Activated CD4-positive, alpha-beta memory T cell treated with anti-CD3 and anti-CD28 coated beads, Interleukin-2, amount 10 ng/mL, durations not matched to agents 7 days and 5 days (primary cell): ENCODE results near the gene PLA2G7. TPM values are rescaled to one million over a fixed set of nuclear protein-coding genes. Genes with fewer than 3 reads are reported as not detected.

Experiments
- CTCF ChIA-PET: fragments of 350-600 bp; sonication (Branson Sonifier 250); formaldehyde crosslinking; loops from one replicate; lab custom pipeline; 2021; ENCODE audit warnings: antibody characterized with exemption, inconsistent platforms; lab: Charles Lee
- POLR2A ChIA-PET: fragments of 350-600 bp; sonication (Branson Sonifier 250); formaldehyde crosslinking; loops from one replicate; lab custom pipeline; 2021; ENCODE audit warnings: antibody characterized with exemption; lab: Charles Lee
- DNase-seq: peaks from one replicate; pipeline ENCODE4 v3.0.0-alpha.2; 2020
- H3K27ac Mint-ChIP-seq: one replicate; pipeline ENCODE4 v1.8.0; 2021; ENCODE audit warnings: mild to moderate bottlenecking, mixed read lengths
- H3K27me3 Mint-ChIP-seq: one replicate; pipeline ENCODE4 v1.8.0; 2021; ENCODE audit warnings: mixed read lengths
- H3K36me3 Mint-ChIP-seq: one replicate; pipeline ENCODE4 v1.8.0; 2021; ENCODE audit warnings: low read depth, mixed read lengths
- H3K4me1 Mint-ChIP-seq: one replicate; pipeline ENCODE4 v1.8.0; 2021; ENCODE audit warnings: mixed read lengths
- H3K4me3 Mint-ChIP-seq: one replicate; pipeline ENCODE4 v1.8.0; 2021; ENCODE audit warnings: mild to moderate bottlenecking, mixed read lengths
- H3K9me3 Mint-ChIP-seq: one replicate; pipeline ENCODE4 v1.8.0; 2021; ENCODE audit warnings: mixed read lengths
- total RNA-seq, 2 experiments: library from RNA; stranded (reverse); gene quantifications; one replicate each; pipeline ENCODE4 v1.2.3, GENCODE V29; 2021

Gene PLA2G7
- total RNA-seq, 2 experiments from 2014 or later = not detected

- H3K4me3 Mint-ChIP-seq = no peak overlapping the region
- DNase-seq = no peak
- H3K4me1 Mint-ChIP-seq = no peaks in the 10 kb centered on the region
- H3K27ac Mint-ChIP-seq = no peak overlapping the region
- CTCF ChIA-PET = no interaction called here
- H3K9me3 Mint-ChIP-seq = no peaks in the 10 kb centered on the region
- POLR2A ChIA-PET = no interaction called here
- H3K36me3 Mint-ChIP-seq = no peaks in the 10 kb centered on the region
- H3K27me3 Mint-ChIP-seq = peaks cover 13% of the 10 kb centered on the region
Observed at GRCh38 chr6:46741482-46741881, 6.3 kb upstream of the PLA2G7 start.

DNA sequence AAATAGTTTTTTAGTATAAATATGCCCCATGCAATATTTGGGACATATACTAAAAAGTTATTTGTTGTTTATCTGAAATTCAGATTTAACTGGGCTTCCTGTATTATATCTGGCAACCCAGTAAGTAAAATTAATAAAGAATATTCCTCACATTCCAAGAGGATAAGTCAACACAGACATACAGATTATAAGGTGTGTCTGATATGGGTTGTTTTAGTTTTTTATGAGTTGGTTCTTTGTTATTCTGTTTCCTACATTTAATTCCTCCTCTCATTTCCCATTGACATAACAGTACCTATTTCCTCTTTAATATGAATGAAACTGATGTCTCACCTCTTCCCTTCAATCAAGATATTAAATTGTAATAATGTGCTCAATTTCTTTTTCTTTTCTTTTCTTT lies 1.7 kb upstream of the PLA2G7 start:
- Mint-ChIP-seq H3K36me3 (no peaks in the 10 kb centered on the region), H3K4me1 (peaks cover 6% of the 10 kb centered on the region), H3K27me3 (peaks cover 54% of the 10 kb centered on the region), H3K4me3 (no peak overlapping the region), H3K27ac (no peak overlapping the region), H3K9me3 (no peaks in the 10 kb centered on the region)
- ChIA-PET POLR2A (no interaction called here), CTCF (no interaction called here)
- no peak for DNase-seq

DNA sequence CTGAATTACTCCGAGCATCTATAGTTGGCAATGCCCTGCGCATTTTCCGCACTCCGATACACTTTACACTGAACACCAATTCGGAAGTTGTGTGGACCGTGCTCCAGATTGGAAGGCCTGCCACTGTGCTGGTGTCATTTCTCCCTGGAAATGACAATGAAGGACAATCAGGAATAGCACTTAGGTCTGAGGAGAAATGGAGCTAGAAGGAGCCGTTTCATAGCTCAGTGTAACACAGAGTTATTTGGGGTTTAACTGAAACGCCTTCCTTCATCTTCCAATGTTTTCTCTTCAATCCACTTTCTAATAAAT lies 501 bp upstream of the PLA2G7 start:
- Mint-ChIP-seq H3K4me3 (no peak overlapping the region), H3K36me3 (no peaks in the 10 kb centered on the region), H3K27ac (no peak overlapping the region), H3K4me1 (peaks cover 6% of the 10 kb centered on the region), H3K27me3 (peaks cover 59% of the 10 kb centered on the region), H3K9me3 (no peaks in the 10 kb centered on the region)
- ChIA-PET POLR2A (no interaction called here), CTCF (no interaction called here)
- DNase-seq = no peak

GRCh38 chr6:46733341-46733801 lies 1.8 kb downstream of the PLA2G7 start:
- ChIA-PET POLR2A (no interaction called here), CTCF (no interaction called here)
- H3K36me3 Mint-ChIP-seq = no peaks in the 10 kb centered on the region
- H3K4me1 Mint-ChIP-seq = peaks cover 6% of the 10 kb centered on the region
- no peak overlapping the region for H3K4me3 Mint-ChIP-seq
- H3K27me3 Mint-ChIP-seq = peaks cover 65% of the 10 kb centered on the region
- H3K27ac Mint-ChIP-seq = no peak overlapping the region
- no peaks in the 10 kb centered on the region for H3K9me3 Mint-ChIP-seq
- DNase-seq = no peak

GRCh38 chr6:46730921-46731461 lies 4.2 kb downstream of the PLA2G7 start:
- CTCF ChIA-PET = interaction anchor here (0.6 kb wide), 1 partner anchor 698 kb away, joined by 3 read pairs; no protein-coding TSS in a partner anchor
- POLR2A ChIA-PET = no interaction called here

GRCh38 chr6:46729787-46730326 lies 5.3 kb downstream of the PLA2G7 start:
- Mint-ChIP-seq H3K27me3 (peaks cover 50% of the 10 kb centered on the region), H3K9me3 (no peaks in the 10 kb centered on the region), H3K36me3 (no peaks in the 10 kb centered on the region), H3K27ac (no peak overlapping the region), H3K4me1 (peaks cover 4% of the 10 kb centered on the region), H3K4me3 (no peak overlapping the region)
- DNase-seq = no peak
- ChIA-PET CTCF (no interaction called here), POLR2A (no interaction called here)

More at GRCh38 chr6:46730921-46731461, 4.2 kb downstream of the PLA2G7 start:
- H3K4me1 Mint-ChIP-seq = peaks cover 6% of the 10 kb centered on the region
- H3K9me3 Mint-ChIP-seq = no peaks in the 10 kb centered on the region
- no peak overlapping the region for H3K27ac Mint-ChIP-seq
- peaks cover 56% of the 10 kb centered on the region for H3K27me3 Mint-ChIP-seq
- no peaks in the 10 kb centered on the region for H3K36me3 Mint-ChIP-seq
- DNase-seq = no peak
- H3K4me3 Mint-ChIP-seq = no peak overlapping the region

- H3K9me3 Mint-ChIP-seq = no peaks in the 10 kb centered on the region
- no peaks in the 10 kb centered on the region for H3K4me1 Mint-ChIP-seq
- ChIA-PET CTCF (no interaction called here), POLR2A (no interaction called here)
- DNase-seq = no peak
- no peak overlapping the region for H3K4me3 Mint-ChIP-seq
- H3K36me3 Mint-ChIP-seq = no peaks in the 10 kb centered on the region
- no peak overlapping the region for H3K27ac Mint-ChIP-seq
- H3K27me3 Mint-ChIP-seq = peaks cover 10% of the 10 kb centered on the region
Observed at GRCh38 chr6:46720401-46720800, 14.8 kb downstream of the PLA2G7 start.

GRCh38 chr6:46719099-46719498 lies 16.1 kb downstream of the PLA2G7 start:
- Mint-ChIP-seq H3K9me3 (no peaks in the 10 kb centered on the region), H3K4me3 (no peak overlapping the region), H3K27me3 (peaks cover 10% of the 10 kb centered on the region), H3K4me1 (no peaks in the 10 kb centered on the region), H3K36me3 (no peaks in the 10 kb centered on the region), H3K27ac (no peak overlapping the region)
- ChIA-PET POLR2A (no interaction called here), CTCF (no interaction called here)
- DNase-seq = no peak

- Mint-ChIP-seq H3K27ac (no peak overlapping the region), H3K27me3 (peaks cover 6% of the 10 kb centered on the region), H3K4me3 (no peak overlapping the region), H3K4me1 (no peaks in the 10 kb centered on the region), H3K9me3 (no peaks in the 10 kb centered on the region), H3K36me3 (no peaks in the 10 kb centered on the region)
- CTCF ChIA-PET = no interaction called here
- POLR2A ChIA-PET = no interaction called here
- no peak for DNase-seq
Observed at GRCh38 chr6:46715141-46715540, 20.0 kb downstream of the PLA2G7 start.

DNA sequence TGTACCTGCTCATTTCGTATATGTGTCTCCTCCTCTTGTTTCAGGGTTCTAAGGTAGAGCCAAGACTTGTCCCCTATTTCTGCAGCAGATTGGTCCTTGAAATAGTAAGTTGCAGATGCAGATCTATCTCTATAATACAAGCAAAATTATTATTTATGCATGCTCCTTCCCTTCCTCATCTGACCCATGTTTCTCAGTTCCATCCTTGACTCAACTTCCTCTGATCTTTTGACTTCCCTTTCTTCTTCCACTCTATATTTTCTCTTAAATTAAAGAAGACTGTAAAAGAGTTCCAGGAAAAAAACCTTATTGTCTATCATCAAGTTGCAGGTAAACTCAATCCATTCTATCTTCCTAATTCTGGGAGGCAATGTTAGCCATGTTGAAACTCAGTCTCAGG lies 23.7 kb downstream of the PLA2G7 start:
- no peak for DNase-seq
- Mint-ChIP-seq H3K27ac (no peak overlapping the region), H3K4me1 (no peaks in the 10 kb centered on the region), H3K36me3 (no peaks in the 10 kb centered on the region), H3K27me3 (peaks cover 3% of the 10 kb centered on the region), H3K9me3 (no peaks in the 10 kb centered on the region), H3K4me3 (no peak overlapping the region)
- POLR2A ChIA-PET = no interaction called here
- CTCF ChIA-PET = no interaction called here

- H3K27me3 Mint-ChIP-seq = peaks cover 15% of the 10 kb centered on the region
- H3K27ac Mint-ChIP-seq = no peak overlapping the region
- ChIA-PET CTCF (interaction anchor here (0.5 kb wide), 1 partner anchor 79 kb away, joined by 3 read pairs; no protein-coding TSS in a partner anchor), POLR2A (no interaction called here)
- DNase-seq = no peak
- H3K4me3 Mint-ChIP-seq = no peak overlapping the region
- H3K9me3 Mint-ChIP-seq = no peaks in the 10 kb centered on the region
- H3K36me3 Mint-ChIP-seq = no peaks in the 10 kb centered on the region
- peaks cover 2% of the 10 kb centered on the region for H3K4me1 Mint-ChIP-seq
Observed at GRCh38 chr6:46706464-46706863, 28.7 kb downstream of the PLA2G7 start.

GRCh38 chr6:46704562-46704961 lies 30.6 kb downstream of the PLA2G7 start:
- Mint-ChIP-seq H3K27ac (no peak overlapping the region), H3K9me3 (no peaks in the 10 kb centered on the region)
- POLR2A ChIA-PET = no interaction called here

DNA sequence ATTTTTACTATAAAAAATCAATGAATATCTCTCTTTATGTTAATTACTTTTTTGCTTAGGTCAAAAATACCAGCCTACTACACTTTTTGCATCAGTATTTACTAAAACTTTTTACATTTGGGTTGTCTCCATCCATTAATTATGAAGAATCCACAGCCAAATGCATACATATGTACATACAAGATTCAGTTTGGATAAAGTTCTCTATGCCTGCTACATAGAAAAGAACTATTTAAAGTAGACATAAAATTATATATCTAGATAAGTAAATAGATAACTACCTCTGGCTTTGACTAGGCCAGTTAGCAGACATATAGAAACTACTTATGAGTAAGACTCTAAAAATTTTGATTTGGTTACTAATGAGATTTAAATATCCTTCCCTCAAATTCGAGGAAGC lies 35.2 kb downstream of the PLA2G7 start:
- ChIA-PET CTCF (interaction anchor here (0.6 kb wide), 1 partner anchor 161 kb away, joined by 4 read pairs; no protein-coding TSS in a partner anchor), POLR2A (no interaction called here)
- Mint-ChIP-seq H3K36me3 (no peaks in the 10 kb centered on the region), H3K9me3 (no peaks in the 10 kb centered on the region), H3K27ac (no peak overlapping the region), H3K4me3 (no peak overlapping the region), H3K4me1 (peaks cover 2% of the 10 kb centered on the region), H3K27me3 (peaks cover 27% of the 10 kb centered on the region)
- no peak for DNase-seq

More at GRCh38 chr6:46704562-46704961, 30.6 kb downstream of the PLA2G7 start:
- H3K27me3 Mint-ChIP-seq = peaks cover 17% of the 10 kb centered on the region
- no peak overlapping the region for H3K4me3 Mint-ChIP-seq
- CTCF ChIA-PET = interaction anchor here (0.8 kb wide), 1 partner anchor 284 kb away, joined by 3 read pairs; no protein-coding TSS in a partner anchor
- DNase-seq = no peak
- H3K36me3 Mint-ChIP-seq = no peaks in the 10 kb centered on the region
- peaks cover 2% of the 10 kb centered on the region for H3K4me1 Mint-ChIP-seq

DNA sequence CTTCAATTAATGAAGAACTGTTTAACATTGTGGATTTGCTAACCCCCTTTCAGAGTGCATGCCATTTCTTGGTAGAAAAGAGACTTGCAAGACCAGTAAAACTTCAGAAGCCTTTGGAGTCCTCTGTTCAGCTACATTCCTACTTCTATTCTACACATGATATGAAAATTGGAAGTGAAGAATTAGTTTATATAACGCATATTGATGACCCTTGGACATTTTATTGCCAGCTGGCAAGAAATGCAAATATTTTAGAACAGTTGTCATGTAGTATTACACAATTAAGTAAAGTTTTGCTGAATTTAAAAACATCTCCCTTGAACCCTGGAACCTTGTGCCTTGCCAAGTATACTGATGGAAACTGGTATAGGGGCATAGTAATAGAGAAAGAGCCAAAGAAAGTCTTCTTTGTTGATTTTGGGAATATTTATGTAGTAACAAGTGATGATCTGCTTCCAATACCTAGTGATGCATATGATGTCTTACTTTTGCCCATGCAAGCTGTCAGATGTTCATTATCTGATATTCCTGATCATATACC lies 44.2 kb downstream of the PLA2G7 start:
- POLR2A ChIA-PET = no interaction called here
- Mint-ChIP-seq H3K36me3 (no peaks in the 10 kb centered on the region), H3K4me1 (no peaks in the 10 kb centered on the region), H3K27ac (no peak overlapping the region), H3K27me3 (peaks cover 22% of the 10 kb centered on the region), H3K9me3 (no peaks in the 10 kb centered on the region), H3K4me3 (no peak overlapping the region)
- no peak for DNase-seq
- CTCF ChIA-PET = no interaction called here
